Activated CD4-positive, alpha-beta T cell treated with anti-CD3 and anti-CD28 coated beads, Interleukin-2, amount 50 U/mL, for 48 hours (primary cell): ENCODE data around the gene PSMD10.

Experiments
- DNase-seq, 2 experiments: peaks; one replicate each; pipeline ENCODE4 v3.0.0-alpha.2; 2020

Gene PSMD10

DNA sequence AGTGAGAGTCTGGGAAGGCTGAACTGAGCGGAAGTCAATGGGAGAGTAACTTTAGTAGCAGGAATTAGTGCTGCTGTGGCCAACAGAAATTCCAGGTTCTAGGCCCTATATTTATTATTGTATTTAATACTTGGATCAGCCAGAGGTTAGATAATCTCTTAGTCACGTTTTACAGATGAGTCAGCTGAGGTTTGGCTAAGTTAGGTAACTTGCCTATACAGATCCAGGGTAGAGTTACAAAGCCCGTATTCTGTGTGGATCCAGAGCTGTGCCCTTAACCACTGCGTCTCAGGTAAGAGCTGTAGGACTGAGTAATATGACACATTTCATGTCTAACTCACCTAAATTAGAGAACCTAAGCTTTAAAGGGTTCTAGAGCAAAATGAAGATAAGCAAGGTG, 20.5 kb downstream of the PSMD10 start:
- DNase-seq: no peak

GRCh38 chrX:108068121-108068520, 23.2 kb downstream of the PSMD10 start:
- no peak for DNase-seq

- DNase-seq: no peak
Measured at GRCh38 chrX:108064613-108065012, 26.7 kb downstream of the PSMD10 start.

GRCh38 chrX:108064001-108064400, 27.3 kb downstream of the PSMD10 start:
- no peak for DNase-seq

GRCh38 chrX:108059801-108060200, 31.5 kb downstream of the PSMD10 start:
- DNase-seq: no peak

DNA sequence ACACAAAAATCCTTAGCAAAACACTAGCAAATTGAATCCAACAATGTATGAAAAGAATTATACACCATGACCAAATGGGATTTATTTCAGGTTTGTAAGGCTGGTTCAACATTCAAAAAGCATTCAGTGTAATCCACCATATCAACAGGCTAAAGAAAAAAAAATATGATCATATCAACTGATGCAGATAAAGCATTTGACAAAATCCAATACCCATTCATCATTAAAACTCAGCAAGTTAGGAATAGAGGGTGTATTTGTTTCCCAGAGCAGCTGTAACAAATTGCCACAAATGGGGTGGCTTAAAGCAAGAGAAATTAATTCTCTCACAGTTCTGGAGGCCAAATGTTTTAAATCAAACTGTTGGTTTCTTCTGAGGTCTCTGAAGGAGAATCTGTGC, 35.8 kb downstream of the PSMD10 start:
- DNase-seq: no peak

DNA sequence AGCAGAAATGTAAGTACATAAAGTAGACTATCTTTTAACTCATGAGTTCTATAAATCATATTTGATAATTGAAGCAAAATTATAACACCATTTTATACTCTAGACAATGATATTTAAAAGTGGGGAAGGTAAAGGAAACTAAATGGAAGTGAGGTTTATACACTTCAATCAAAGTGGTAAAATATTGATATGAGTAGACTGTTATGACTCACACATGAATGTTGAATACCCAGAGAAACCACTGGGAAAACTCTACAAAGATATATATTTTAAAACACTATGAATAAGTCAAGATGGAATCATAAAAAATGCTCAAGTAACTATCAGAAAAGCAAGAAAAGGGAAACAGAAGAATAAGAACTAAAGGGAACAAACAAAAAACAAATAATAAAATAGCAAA, 38.1 kb downstream of the PSMD10 start:
- no peak for DNase-seq

DNA sequence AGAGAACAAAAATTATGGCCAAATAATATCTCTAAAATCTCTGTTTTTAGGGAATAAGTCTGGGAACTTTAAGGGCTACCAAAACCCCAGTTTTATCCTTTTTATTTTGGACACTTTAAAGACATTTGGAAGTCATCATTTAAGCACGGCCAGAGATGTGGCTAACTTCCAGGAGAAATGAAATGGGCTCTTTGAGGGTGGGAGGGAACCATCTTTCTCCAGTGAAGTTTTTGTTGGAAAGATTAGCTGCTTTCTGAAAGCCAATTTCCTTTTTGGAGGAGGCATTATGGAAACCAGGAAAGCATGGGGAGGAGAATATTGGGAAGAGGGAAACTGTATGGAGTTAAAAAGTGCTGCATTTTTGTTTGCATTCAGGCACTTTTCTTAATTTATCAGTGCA, 41.7 kb downstream of the PSMD10 start:
- DNase-seq: no peak

- DNase-seq: no peak
Measured at GRCh38 chrX:108044554-108045256, 46.6 kb downstream of the PSMD10 start, which contains the start of gene VSIG1. VSIG1 (plus strand) TSS chrX:108045065; CDS start chrX:108045131, 66 bp downstream.

- DNase-seq: no peak
Measured at GRCh38 chrX:108036298-108036973, 54.9 kb downstream of the PSMD10 start.

GRCh38 chrX:108034725-108035124, 56.6 kb downstream of the PSMD10 start:
- no peak for DNase-seq
